Measurements from ENCODE around the gene ISG15.

DNA sequence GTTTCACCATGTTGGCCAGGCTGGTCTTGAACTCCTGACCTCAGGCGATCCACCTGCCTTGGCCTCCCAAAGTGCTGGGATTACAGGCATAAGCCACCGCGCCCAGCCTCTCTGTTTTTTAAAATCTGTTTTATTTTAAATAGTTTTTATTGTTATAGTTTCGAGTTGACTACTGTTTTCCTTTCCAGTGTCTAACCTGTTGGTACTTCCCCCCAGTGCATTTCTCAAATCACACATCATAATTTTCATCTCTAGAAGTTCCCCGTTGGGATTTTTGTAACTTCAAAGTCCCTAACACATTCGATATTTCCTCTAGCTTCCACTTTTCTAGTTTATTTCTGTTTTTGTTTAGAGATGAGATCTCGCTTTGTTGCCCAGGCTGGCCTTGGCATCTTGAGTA is 20.9 kb upstream of the ISG15 start:
- no peak for TF ChIP-seq CTCF (IDR thresholded peaks at IDR 0.05)
- TF ChIP-seq POLR2AphosphoS5 (IDR thresholded peaks at IDR 0.05) = no peak
- no peak for TF ChIP-seq POLR2A (IDR thresholded peaks at IDR 0.05)
- no peak for TF ChIP-seq EP300 (IDR thresholded peaks at IDR 0.05)
